GM12875 (cell line): ENCODE results near the gene TBX6.

Experiments
- H3K4me3 ChIP-seq: one replicate; pipeline ENCODE4 v1.5.1; 2011; ENCODE audit warnings: low read depth, low read length, control low read depth
- TF ChIP-seq, protein P1 (sequence below): IDR thresholded peaks from 2 replicates; pipeline ENCODE4 v1.5.1; 2011; ENCODE audit warnings: low read depth, mild to moderate bottlenecking, control low read depth, inconsistent platforms, low read length, moderate library complexity, borderline replicate concordance; ENCODE audit not compliant: insufficient read depth

The TBX6 gene

DNA sequence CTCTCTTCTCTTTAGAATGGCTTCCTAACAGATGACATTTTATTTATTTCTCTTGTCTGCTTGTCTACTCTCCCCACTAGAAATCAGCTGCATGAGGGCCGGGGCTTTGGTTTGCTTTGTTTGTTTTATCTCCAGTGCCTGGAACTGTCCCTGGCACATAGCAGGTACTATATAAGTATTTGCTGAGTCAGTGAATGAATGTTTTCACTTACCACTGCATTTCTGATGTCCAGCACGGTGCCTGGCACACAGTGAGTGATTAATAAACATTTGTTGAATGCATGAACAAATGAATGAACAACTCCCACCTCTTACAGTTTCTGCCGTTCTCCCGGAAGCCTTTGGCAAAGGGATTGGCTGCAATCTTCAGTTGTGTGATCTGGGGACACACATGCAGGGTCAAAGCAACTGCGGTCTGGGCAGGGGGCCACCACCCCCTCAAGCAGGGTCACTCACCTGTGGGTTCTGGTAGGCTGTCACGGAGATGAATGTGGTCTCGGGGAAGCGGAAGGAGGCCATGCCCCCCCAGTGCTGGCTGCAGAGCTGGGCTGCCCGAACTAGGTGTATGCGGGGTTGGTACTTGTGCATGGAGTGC is 3.4 kb downstream of the TBX6 start:
- H3K4me3 ChIP-seq, result no peak overlapping the region
- TF ChIP-seq, protein P1, sequence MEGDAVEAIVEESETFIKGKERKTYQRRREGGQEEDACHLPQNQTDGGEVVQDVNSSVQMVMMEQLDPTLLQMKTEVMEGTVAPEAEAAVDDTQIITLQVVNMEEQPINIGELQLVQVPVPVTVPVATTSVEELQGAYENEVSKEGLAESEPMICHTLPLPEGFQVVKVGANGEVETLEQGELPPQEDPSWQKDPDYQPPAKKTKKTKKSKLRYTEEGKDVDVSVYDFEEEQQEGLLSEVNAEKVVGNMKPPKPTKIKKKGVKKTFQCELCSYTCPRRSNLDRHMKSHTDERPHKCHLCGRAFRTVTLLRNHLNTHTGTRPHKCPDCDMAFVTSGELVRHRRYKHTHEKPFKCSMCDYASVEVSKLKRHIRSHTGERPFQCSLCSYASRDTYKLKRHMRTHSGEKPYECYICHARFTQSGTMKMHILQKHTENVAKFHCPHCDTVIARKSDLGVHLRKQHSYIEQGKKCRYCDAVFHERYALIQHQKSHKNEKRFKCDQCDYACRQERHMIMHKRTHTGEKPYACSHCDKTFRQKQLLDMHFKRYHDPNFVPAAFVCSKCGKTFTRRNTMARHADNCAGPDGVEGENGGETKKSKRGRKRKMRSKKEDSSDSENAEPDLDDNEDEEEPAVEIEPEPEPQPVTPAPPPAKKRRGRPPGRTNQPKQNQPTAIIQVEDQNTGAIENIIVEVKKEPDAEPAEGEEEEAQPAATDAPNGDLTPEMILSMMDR, result no peak

DNA sequence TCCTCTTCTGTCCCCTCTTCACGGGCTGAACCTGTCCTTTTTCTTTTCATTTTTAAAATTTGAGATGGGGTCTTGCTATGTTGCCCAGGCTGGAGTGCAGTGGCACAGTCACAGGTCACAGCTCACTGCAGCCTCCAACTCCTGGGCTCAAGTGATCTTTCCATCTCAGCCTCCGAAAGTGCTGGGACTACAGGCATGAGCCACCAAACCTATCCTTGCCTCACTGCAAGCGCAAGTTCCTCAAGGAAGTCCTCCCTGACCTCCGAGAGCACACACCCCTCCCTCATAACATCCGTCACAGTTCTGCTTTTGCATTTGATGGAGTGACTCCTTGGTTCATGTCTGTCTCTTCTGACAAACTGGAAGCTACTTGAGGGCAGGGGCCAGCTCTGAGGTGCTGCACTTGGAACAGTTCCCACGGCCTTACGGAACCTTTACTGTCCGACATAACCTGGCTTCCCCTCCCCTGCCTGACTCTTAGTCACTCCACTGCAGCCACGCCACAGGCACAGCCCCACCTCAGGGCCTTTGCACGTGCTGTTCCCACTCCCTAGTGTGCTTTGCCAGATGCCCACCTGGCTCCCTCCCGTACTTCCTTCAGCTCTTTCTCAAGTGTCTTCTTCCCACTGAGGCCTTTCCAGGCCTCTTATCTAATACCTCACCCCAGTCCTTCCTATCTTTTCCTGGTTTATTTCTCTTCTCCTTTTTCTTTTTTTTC is 4.4 kb downstream of the TBX6 start:
- H3K4me3 ChIP-seq, result no peak overlapping the region
- TF ChIP-seq, protein P1, result no peak

DNA sequence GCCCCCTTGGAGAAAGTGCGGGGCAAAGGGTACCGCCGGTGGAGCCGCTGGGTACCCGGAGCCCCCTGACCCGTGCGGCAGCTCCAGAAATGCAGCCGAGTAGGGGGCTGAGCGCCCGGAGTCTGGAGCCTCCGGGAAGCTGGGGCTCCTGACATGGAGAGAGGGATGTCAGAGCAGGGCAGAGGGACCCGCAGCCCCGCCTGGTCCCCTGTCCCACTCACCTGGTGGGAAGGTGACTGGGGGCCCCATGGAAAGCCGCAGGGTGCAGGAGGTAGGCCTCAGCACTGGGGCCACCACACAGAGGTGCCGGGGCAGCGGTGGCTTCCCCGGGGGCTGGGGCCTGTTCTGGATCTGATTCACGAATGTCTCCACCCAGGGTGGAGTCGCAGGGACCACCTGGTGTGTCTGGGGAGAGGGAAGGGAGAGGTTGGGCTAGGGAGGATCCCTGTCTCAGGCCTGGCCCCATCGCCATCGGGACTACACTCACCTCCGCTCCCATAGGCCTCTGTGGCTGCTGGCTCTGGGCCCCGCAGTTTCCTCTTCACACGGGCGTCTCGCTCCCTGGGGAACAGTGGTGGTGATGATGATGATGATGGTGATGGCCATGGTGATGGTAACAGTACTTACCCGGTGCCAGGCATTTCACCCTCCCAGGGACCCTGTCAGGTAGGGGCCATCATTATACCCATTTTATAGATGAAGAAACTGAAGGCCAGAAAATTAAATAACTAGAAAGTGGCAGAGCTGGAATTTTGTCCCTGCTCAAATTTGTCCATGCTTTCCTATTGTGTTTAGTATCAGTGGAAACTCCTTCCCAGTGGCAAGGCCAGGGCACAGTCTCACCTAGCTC is 5.2 kb downstream of the TBX6 start:
- TF ChIP-seq, protein P1, result no peak
- no peak overlapping the region for H3K4me3 ChIP-seq

DNA sequence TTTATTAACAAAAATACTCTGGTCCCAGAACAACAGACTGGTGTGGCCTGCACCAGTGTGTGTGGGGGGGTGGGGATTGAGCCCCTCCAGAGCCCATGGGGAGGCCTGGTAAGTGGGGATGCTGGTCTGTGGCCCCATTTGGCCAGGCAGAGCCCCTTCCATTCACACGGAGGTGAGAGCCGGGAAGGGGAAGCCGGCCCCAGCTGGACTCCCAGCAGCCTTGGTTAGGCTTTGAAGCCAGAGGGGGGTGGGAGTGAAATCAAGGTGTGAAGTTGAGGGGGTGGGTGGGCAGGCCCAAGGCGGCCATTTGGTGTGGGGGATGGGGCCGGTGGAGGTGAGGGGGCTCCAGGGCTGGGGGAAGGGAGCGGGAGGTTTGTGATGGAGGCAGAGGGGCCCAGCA is 5.9 kb downstream of the TBX6 start:
- H3K4me3 ChIP-seq, result no peak overlapping the region
- TF ChIP-seq, protein P1, result no peak

DNA sequence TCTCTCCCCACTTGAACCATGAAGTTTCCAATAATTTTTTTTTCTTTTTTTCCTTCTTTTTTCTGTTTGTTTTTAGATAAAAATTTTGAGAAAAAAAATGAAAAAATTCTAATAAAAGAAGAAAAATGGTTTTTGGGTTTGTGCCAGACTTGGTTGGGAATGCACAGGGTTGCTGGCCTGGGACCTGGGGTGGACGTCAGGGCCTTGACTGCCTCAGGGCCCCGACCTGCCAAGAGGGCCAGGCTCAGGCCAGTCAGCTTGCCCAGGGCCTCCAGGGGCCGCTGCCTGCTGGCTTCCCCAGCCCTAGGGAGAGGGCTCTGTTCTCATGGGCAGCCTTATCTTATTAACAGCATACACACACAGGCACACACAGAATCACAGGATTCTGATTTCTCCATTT is 6.5 kb downstream of the TBX6 start:
- TF ChIP-seq, protein P1, result no peak
- no peak overlapping the region for H3K4me3 ChIP-seq

DNA sequence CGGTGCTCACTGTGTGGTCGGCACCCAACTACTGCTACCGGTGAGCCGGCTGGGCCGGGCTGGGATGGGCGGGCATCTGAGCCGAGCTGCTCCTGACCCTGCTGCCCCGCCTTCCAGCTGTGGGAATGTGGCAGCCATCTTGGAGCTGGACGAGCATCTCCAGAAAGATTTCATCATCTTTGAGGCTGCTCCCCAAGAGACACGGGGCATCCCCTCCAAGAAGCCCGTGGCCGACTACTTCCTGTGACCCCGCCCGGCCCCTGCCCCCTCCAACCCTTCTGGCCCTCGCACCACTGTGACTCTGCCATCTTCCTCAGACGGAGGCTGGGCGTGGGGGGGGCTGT is 6.9 kb downstream of the TBX6 start:
- TF ChIP-seq, protein P1, result no peak
- H3K4me3 ChIP-seq, result no peak overlapping the region
